Panc1 (cell line): Measurements from ENCODE around the gene DLG2. TPM values are rescaled to one million over a fixed set of nuclear protein-coding genes. Genes with fewer than 3 reads are reported as not detected.

Source experiments
- ATAC-seq: fragments of 200-7000 bp; cut with Tn5 transposase; 2 replicates; pipeline ENCODE4 v1.9.1; 2020; ENCODE audit warnings: mild to moderate bottlenecking, moderate library complexity
- BruUV-seq: library from RNA; stranded (reverse); fragments of 400-500 nt; replicated peaks from 2 replicates; lab custom pipeline; 2021; lab: Mats Ljungman, UMichigan
- CTCF ChIA-PET: fragments of 300-600 bp; sonication (Branson Sonifier 250); formaldehyde crosslinking; loops from one replicate; lab custom pipeline; 2022; ENCODE audit warnings: antibody characterized with exemption; lab: Charles Lee
- POLR2A ChIA-PET: fragments of 300-600 bp; sonication (Branson Sonifier 250); formaldehyde crosslinking; loops from one replicate; lab custom pipeline; 2022; ENCODE audit warnings: antibody characterized with exemption; lab: Charles Lee
- DNase-seq: peaks from one replicate; pipeline ENCODE4 v3.0.0-alpha.2; 2010; ENCODE audit warnings: low read depth, low spot score
- H3K27ac ChIP-seq: 2 replicates; pipeline ENCODE4 v1.5.1; 2011; ENCODE audit warnings: mild to moderate bottlenecking, low read length, inconsistent platforms
- H3K27me3 ChIP-seq: fragments of 200-500 bp; sonication (Bioruptor generic); 2 replicates; pipeline ENCODE4 v1.6.0; 2014; ENCODE audit warnings: low read length, inconsistent platforms; ENCODE audit not compliant: control insufficient read depth, insufficient read depth
- H3K36me3 ChIP-seq: fragments of 200-500 bp; sonication (Bioruptor generic); 2 replicates; pipeline ENCODE4 v1.5.1; 2014; ENCODE audit warnings: inconsistent platforms, mild to moderate bottlenecking, low read length, moderate library complexity; ENCODE audit not compliant: control insufficient read depth, insufficient read depth
- H3K4me1 ChIP-seq: 2 replicates; pipeline ENCODE4 v1.5.1; 2011; ENCODE audit warnings: inconsistent platforms, mild to moderate bottlenecking, low read length, moderate library complexity; ENCODE audit not compliant: control insufficient read depth, insufficient read depth
- H3K4me3 ChIP-seq, 2 experiments: 2 replicates each; pipeline ENCODE4 v1.5.1; 2011 to 2012; ENCODE audit warnings: low read depth in 2 of 2, low read length in 2 of 2, mild to moderate bottlenecking in 2 of 2, inconsistent platforms in 1 of 2, moderate library complexity in 1 of 2
- H3K9me3 ChIP-seq: fragments of 200-500 bp; sonication (Bioruptor generic); 2 replicates; pipeline ENCODE4 v1.5.1; 2014; ENCODE audit warnings: low read depth, mild to moderate bottlenecking, inconsistent platforms, low read length, moderate library complexity; ENCODE audit not compliant: control insufficient read depth, insufficient read depth
- CTCF ChIP-seq: fragments of 450-650 bp; IDR thresholded peaks from 2 replicates; pipeline ENCODE4 v1.5.1; 2017; ENCODE audit warnings: mild to moderate bottlenecking
- POLR2AphosphoS5 ChIP-seq: IDR thresholded peaks from 2 replicates; pipeline ENCODE4 v1.6.1; 2012; ENCODE audit warnings: mild to moderate bottlenecking, low read depth, low read length, moderate library complexity
- REST ChIP-seq, 2 experiments: IDR thresholded peaks; 2 replicates each; pipeline ENCODE4 v1.6.1; 2011 to 2012; ENCODE audit warnings: low read depth in 2 of 2, control low read depth in 1 of 2, low read length in 1 of 2, mild to moderate bottlenecking in 1 of 2, moderate library complexity in 1 of 2; ENCODE audit not compliant: insufficient read depth in 1 of 2
- SIN3A ChIP-seq: IDR thresholded peaks from 2 replicates; pipeline ENCODE4 v1.6.1; 2012; ENCODE audit warnings: low read depth, mild to moderate bottlenecking, low read length, moderate library complexity, borderline replicate concordance; ENCODE audit not compliant: insufficient read depth
- TCF7L2 ChIP-seq: IDR thresholded peaks from 2 replicates; pipeline ENCODE4 v1.6.1; 2011; ENCODE audit warnings: mild to moderate bottlenecking, low read depth, low read length, inconsistent platforms
- in situ Hi-C: cut with HindIII; loops from 2 replicates; pipeline ENCODE4 v1.10.0; 2016; ENCODE audit warnings: low sequenced_read_pairs, low pct_unique_long_range_greater_than_20kb
- intact Hi-C: fragments of 100-400 bp; cut with micrococcal nuclease; formaldehyde crosslinking; loops from one replicate; pipeline ENCODE4 v1.10.0; 2022; ENCODE audit not compliant: unreplicated experiment
- total RNA-seq: library from RNA; stranded (reverse); gene quantifications from one replicate; pipeline ENCODE4 v1.2.1, GENCODE V29; 2021; ENCODE audit not compliant: unreplicated experiment

Gene DLG2
- total RNA-seq, 1 experiment from 2014 or later = 4.2 TPM

DNA sequence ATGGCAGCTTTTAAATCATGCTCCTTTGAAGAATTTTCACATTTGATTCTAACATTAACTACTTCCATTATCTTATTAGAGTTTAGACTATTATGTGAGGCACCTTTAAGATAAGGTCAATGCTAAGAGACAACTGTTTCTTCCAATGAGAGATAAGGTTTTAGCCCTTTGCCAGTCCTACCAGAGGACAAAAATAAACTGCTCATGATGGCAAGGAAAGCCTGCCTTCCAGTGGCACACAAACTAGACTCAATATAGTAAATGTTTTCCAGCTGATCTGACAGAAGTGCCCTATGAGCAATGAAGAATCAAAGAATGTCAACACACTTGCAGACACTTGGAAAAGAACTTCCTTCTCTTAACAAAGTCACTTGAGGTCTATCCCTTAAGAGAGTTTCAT is 1188.6 kb downstream of the DLG2 start:
- intact Hi-C loops (no loop called here), in situ Hi-C loops (no loop called here)
- H3K27me3 ChIP-seq = peaks cover 7% of the 10 kb centered on the region; the same call in 1 of the 2 replicates
- TF ChIP-seq CTCF (no peak), REST (IDR thresholded peaks at IDR 0.05; ENCODE audit: insufficient read depth in 1 of 2, low read depth in 2 of 2, low read length in 1 of 2) (no peak), SIN3A (no peak), POLR2AphosphoS5 (no peak), TCF7L2 (no peak)
- H3K4me3 ChIP-seq = no peak overlapping the region
- BruUV-seq = no TSS peak
- ATAC-seq (no peak), DNase-seq (no peak)
- ChIA-PET POLR2A (no interaction called here), CTCF (no interaction called here)
- H3K27ac ChIP-seq = no peak overlapping the region
- no peaks in the 10 kb centered on the region for H3K9me3 ChIP-seq
- no peaks in the 10 kb centered on the region for H3K4me1 ChIP-seq
- no peaks in the 10 kb centered on the region for H3K36me3 ChIP-seq

DNA sequence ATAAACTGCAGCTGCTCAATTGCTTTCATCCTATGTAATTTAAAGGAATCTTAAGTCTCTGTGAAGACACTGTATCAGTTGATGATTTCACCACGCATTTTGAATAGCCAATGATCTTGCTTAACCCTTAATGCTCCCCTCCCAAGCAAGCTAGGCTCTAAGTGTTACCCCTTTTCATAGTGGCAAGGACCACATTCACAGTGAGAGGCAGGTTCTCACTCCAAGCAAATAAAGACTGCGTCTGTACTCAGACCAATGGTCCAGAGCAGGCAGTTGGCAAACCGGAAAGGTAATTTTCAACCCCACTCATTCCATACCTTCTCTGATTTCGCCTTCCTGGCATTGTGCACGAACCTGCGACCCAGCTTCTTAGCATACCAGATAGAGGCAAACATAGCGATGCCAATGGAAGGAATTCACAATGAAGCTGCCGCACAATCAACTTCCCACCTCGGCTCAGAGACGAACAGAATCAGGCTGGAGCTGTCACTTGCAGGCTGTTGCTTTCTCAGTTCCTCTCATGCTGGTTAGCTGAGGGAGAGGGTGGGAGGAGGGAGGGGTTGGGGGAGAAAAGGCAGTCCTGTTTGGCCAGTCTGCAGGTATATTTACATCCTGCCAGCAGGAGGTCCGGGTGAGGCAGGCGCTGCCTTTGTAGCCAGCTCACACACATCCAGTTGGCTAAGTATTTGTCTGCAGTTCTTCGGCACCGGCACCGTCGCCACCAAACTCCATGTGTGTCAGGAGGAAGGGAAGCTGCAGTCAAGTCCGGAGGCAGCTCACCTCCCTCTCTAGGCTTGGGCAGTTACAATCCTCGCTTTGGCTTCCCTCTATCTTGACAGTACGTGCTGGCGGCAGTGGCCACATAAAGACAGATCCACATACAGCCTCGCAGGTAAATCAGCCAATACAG is 1189.8 kb downstream of the DLG2 start:
- in situ Hi-C loops (no loop called here), intact Hi-C loops (no loop called here)
- Histone ChIP-seq H3K27me3 (peaks cover 7% of the 10 kb centered on the region; the same call in 1 of the 2 replicates), H3K4me1 (no peaks in the 10 kb centered on the region), H3K27ac (no peak overlapping the region), H3K36me3 (no peaks in the 10 kb centered on the region), H3K9me3 (no peaks in the 10 kb centered on the region), H3K4me3 (peak overlapping the region in 1 of 2 experiments; percentile 1; a peak in 1 of 4 replicates)
- ChIA-PET CTCF (no interaction called here), POLR2A (no interaction called here)
- ATAC-seq (no peak), DNase-seq (no peak)
- no peak for TF ChIP-seq CTCF
- TF ChIP-seq TCF7L2 = no peak
- TF ChIP-seq SIN3A = no peak
- no peak for TF ChIP-seq REST (IDR thresholded peaks at IDR 0.05; ENCODE audit: insufficient read depth in 1 of 2, low read depth in 2 of 2, low read length in 1 of 2)
- no TSS peak for BruUV-seq
